ENCODE data around the gene RNASE12.
"Not testable (repeated sequence)": the region's sequence is repeated elsewhere in the genome, so short reads cannot be mapped to it uniquely, and the experiment has no call there.

Gene RNASE12

GRCh38 chr14:20591235-20591634 is at the start of gene RNASE12:
Gene RNASE12 (minus strand): TSS chr14:20591376. CDS start chr14:20590723, 653 bp downstream.
- no peak for DNase-seq (ENCODE audit: low read depth in 3 of 3)

- peak in 2 of 3 donors; percentile 45 to 66 for DNase-seq (ENCODE audit: low read depth in 3 of 3)
These were observed 41.9 kb upstream of the RNASE12 start for GRCh38 chr14:20632831-20633691.

DNA sequence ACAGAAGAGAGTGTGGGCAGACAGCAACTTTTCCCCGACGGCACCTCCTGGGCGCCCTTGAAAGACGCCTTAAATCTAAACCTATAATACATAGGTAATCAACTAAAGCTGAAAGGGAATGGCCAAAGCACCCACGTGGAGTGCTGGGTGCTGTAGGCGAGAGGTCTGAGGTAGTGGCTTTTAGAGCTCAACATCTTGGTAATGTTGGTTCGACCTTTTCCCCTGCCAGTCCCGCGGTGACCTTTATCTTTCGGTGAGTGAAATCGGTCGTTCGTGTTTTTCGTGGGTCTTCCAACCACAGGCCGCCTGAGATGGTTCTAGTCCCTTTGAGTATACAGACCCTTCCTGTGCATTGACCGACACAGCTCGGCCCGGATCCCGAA is 41.3 kb upstream of the RNASE12 start:
- no peak for DNase-seq (ENCODE audit: low read depth in 3 of 3)

GRCh38 chr14:20631880-20632389 is 40.8 kb upstream of the RNASE12 start:
- no peak for DNase-seq (ENCODE audit: low read depth in 3 of 3)

- peak in 2 of 3 donors; percentile 35 to 37 for DNase-seq (ENCODE audit: low read depth in 3 of 3)
These were observed 40.1 kb upstream of the RNASE12 start for GRCh38 chr14:20631023-20631879.

- peak in 1 of 3 donors; percentile 37 for DNase-seq (ENCODE audit: low read depth in 3 of 3)
These were observed 39.3 kb upstream of the RNASE12 start for GRCh38 chr14:20630340-20631022.

- DNase-seq (ENCODE audit: low read depth in 3 of 3): no peak
These were observed 37.1 kb upstream of the RNASE12 start for GRCh38 chr14:20628063-20628854.

- no peak for DNase-seq (ENCODE audit: low read depth in 3 of 3)
These were observed 36.3 kb upstream of the RNASE12 start for GRCh38 chr14:20627346-20628027.

GRCh38 chr14:20626274-20626673 is 35.1 kb upstream of the RNASE12 start:
- no peak for DNase-seq (ENCODE audit: low read depth in 3 of 3)

- no peak for DNase-seq (ENCODE audit: low read depth in 3 of 3)
These were observed 33.4 kb upstream of the RNASE12 start for GRCh38 chr14:20624495-20625070.

- DNase-seq (ENCODE audit: low read depth in 3 of 3): no peak
These were observed 32.6 kb upstream of the RNASE12 start for GRCh38 chr14:20623798-20624197.

- DNase-seq (ENCODE audit: low read depth in 3 of 3): no peak
These were observed 31.7 kb upstream of the RNASE12 start for GRCh38 chr14:20622816-20623291.

- no peak for DNase-seq (ENCODE audit: low read depth in 3 of 3)
These were observed 29.8 kb upstream of the RNASE12 start for GRCh38 chr14:20620798-20621478.

- DNase-seq (ENCODE audit: low read depth in 3 of 3): not testable (repeated sequence)
These were observed 28.5 kb upstream of the RNASE12 start for GRCh38 chr14:20619688-20620087.

DNA sequence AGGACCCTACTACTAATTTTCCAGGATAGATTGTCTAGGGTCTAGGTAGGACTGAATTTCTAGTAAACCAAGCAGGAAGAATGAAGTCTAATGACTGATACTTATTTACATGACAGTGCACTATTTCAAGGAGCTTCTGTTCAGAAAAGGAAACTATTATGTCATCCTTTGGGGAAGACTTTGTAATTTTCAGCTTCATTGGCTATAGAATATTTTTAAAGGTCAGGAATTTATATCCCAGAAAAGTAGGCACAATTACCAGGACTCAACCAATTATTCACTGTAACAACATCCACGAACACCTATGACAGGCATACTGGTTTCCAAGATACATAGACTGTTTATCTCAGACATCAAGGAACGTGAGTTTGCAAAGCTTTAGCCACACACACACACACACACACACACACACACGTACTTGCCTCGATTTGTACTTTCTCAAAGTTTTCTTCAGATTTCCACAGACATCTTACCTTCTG is 27.1 kb upstream of the RNASE12 start:
- no peak for DNase-seq (ENCODE audit: low read depth in 3 of 3)

- no peak for DNase-seq (ENCODE audit: low read depth in 3 of 3)
These were observed 26.2 kb upstream of the RNASE12 start for GRCh38 chr14:20617138-20618003.

DNA sequence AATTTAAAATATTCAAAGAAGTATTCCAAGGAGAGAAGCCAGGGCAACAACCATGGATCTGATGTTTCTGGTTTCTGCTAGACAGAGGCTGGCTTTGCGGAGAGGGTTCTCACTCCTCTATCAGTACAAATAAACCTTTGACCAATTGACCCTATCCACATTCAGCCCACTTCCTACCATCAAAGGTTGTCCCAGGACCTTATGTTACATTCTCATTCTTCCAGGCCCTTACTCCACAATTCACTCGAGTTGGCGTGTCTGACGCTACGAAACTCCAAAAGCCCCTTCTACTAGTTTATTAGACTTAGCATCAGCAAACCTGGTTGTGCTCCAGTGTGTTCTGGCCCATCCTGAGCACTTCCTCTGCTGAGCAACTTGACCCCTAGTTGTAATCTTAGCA is 24.8 kb upstream of the RNASE12 start:
- no peak for DNase-seq (ENCODE audit: low read depth in 3 of 3)

Data from stimulated activated CD4-positive, alpha-beta T cell treated with anti-CD3 and anti-CD28 coated beads, TNF-alpha, amount 100 ng/mL, for 48 hours (primary cell).